HFFc6 (cell line): ENCODE measurements around the gene FOXP1. TPM values are rescaled to one million over a fixed set of nuclear protein-coding genes. Genes with fewer than 3 reads are reported as not detected.

ENCODE experiments used
- DNase-seq: peaks from one replicate; pipeline ENCODE4 v3.0.0-alpha.2; 2018
- H3K27ac Mint-ChIP-seq: 2 replicates; pipeline ENCODE4 v1.8.0; 2020; ENCODE audit warnings: mild to moderate bottlenecking, mixed read lengths
- H3K27me3 Mint-ChIP-seq: 2 replicates; pipeline ENCODE4 v1.8.0; 2021; ENCODE audit warnings: mild to moderate bottlenecking, moderate library complexity, mixed read lengths; ENCODE audit not compliant: insufficient read depth
- H3K36me3 Mint-ChIP-seq: 2 replicates; pipeline ENCODE4 v1.8.0; 2021; ENCODE audit warnings: low read depth, mixed read lengths
- H3K4me1 Mint-ChIP-seq: 2 replicates; pipeline ENCODE4 v1.8.0; 2020; ENCODE audit warnings: low read depth, mixed read lengths
- H3K4me3 Mint-ChIP-seq: 2 replicates; pipeline ENCODE4 v1.8.0; 2020; ENCODE audit warnings: mild to moderate bottlenecking, moderate library complexity, mixed read lengths
- H3K9me3 Mint-ChIP-seq: 2 replicates; pipeline ENCODE4 v1.8.0; 2020; ENCODE audit warnings: mild to moderate bottlenecking, mixed read lengths
- total RNA-seq, 6 experiments: library from RNA; stranded (reverse); fragmentation: NEBNext Ultra II Directional; extraction: Animal tissue kit (Norgen Biotek cat#: 25700); gene quantifications; 2 replicates in 1 of 6; 3 replicates in 5 of 6; pipeline ENCODE4 v1.2.3, GENCODE V29; 2021
- TF ChIP-seq, protein P1 (sequence below): fragments of 200-600 bp; sonication (generic); IDR thresholded peaks from 2 replicates; pipeline ENCODE4 v1.5.0; 2021; ENCODE audit warnings: antibody characterized with exemption, mild to moderate bottlenecking

The FOXP1 gene
- total RNA-seq, 6 experiments from 2014 or later, result 32.2 to 59.3 (median 52.0) TPM

GRCh38 chr3:71260782-71261181 lies 322.7 kb downstream of the FOXP1 start:
- DNase-seq, result no peak
- TF ChIP-seq, protein P1, sequence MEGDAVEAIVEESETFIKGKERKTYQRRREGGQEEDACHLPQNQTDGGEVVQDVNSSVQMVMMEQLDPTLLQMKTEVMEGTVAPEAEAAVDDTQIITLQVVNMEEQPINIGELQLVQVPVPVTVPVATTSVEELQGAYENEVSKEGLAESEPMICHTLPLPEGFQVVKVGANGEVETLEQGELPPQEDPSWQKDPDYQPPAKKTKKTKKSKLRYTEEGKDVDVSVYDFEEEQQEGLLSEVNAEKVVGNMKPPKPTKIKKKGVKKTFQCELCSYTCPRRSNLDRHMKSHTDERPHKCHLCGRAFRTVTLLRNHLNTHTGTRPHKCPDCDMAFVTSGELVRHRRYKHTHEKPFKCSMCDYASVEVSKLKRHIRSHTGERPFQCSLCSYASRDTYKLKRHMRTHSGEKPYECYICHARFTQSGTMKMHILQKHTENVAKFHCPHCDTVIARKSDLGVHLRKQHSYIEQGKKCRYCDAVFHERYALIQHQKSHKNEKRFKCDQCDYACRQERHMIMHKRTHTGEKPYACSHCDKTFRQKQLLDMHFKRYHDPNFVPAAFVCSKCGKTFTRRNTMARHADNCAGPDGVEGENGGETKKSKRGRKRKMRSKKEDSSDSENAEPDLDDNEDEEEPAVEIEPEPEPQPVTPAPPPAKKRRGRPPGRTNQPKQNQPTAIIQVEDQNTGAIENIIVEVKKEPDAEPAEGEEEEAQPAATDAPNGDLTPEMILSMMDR, result no peak
- peaks cover 24% of the 10 kb centered on the region for H3K4me1 Mint-ChIP-seq
- H3K36me3 Mint-ChIP-seq, result no peaks in the 10 kb centered on the region; the same call in 1 of the 2 replicates
- H3K9me3 Mint-ChIP-seq, result no peaks in the 10 kb centered on the region
- no peaks in the 10 kb centered on the region for H3K27me3 Mint-ChIP-seq
- H3K27ac Mint-ChIP-seq, result no peak overlapping the region
- no peak overlapping the region for H3K4me3 Mint-ChIP-seq

DNA sequence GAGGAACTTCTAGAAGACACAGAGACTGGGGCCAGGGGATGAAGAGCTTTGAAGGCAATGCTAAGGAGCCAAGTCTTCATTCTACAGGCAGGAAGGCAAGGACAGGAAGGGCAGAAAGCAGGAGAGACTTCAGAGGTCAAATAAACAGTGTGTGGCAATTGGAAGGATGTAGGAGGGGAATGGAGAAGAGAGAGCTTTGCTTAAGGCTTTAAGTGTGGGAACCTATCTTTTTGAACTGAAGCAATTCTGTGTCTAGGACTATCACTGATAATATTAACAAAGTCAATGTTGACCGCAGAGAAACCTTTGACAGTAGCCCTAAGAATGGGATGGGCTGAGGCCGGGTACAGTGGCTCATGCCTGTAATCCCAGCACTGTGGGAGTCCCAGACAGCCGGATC lies 325.0 kb downstream of the FOXP1 start:
- H3K4me3 Mint-ChIP-seq, result no peak overlapping the region
- H3K36me3 Mint-ChIP-seq, result no peaks in the 10 kb centered on the region
- no peaks in the 10 kb centered on the region for H3K9me3 Mint-ChIP-seq
- peak overlapping the region; percentile 42 for H3K27ac Mint-ChIP-seq
- H3K4me1 Mint-ChIP-seq, result peaks cover 35% of the 10 kb centered on the region
- no peaks in the 10 kb centered on the region for H3K27me3 Mint-ChIP-seq
- DNase-seq, result no peak
- TF ChIP-seq, protein P1, result no peak

DNA sequence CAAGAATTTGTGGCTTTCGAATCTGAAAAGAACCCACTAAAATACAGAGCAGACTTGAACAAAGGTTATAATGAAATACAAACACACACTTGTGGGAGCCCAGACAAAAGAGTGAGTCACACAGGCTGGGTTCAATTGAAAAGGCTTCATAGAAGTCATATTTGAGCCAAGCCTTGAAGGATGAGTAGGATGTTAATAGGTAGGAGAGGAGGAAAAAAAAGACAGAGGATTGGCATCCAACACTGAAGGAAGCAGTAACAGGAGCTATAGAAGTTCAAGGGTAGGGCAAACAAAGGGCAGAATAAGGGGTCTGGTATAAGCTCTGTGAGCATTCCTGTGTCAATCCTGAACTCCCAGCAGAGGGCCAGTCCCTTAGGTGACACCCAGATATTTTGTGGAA lies 325.4 kb downstream of the FOXP1 start:
- Mint-ChIP-seq H3K4me1 (peaks cover 37% of the 10 kb centered on the region), H3K27ac (peak overlapping the region; percentile 42), H3K9me3 (no peaks in the 10 kb centered on the region), H3K27me3 (no peaks in the 10 kb centered on the region), H3K36me3 (no peaks in the 10 kb centered on the region), H3K4me3 (no peak overlapping the region)
- peak; percentile 52 for DNase-seq
- TF ChIP-seq, protein P1, result no peak

- no peak overlapping the region for H3K4me3 Mint-ChIP-seq
- 0 out of 2 replicates have a peak, but pooled peaks cover 5% of the 10 kb centered on the region for H3K36me3 Mint-ChIP-seq
- TF ChIP-seq, protein P1, result no peak
- peaks cover 61% of the 10 kb centered on the region for H3K4me1 Mint-ChIP-seq
- no peak for DNase-seq
- no peaks in the 10 kb centered on the region for H3K9me3 Mint-ChIP-seq
- no peaks in the 10 kb centered on the region for H3K27me3 Mint-ChIP-seq
- H3K27ac Mint-ChIP-seq, result no peak overlapping the region
Measured at GRCh38 chr3:71255498-71255897, 328.0 kb downstream of the FOXP1 start.

DNA sequence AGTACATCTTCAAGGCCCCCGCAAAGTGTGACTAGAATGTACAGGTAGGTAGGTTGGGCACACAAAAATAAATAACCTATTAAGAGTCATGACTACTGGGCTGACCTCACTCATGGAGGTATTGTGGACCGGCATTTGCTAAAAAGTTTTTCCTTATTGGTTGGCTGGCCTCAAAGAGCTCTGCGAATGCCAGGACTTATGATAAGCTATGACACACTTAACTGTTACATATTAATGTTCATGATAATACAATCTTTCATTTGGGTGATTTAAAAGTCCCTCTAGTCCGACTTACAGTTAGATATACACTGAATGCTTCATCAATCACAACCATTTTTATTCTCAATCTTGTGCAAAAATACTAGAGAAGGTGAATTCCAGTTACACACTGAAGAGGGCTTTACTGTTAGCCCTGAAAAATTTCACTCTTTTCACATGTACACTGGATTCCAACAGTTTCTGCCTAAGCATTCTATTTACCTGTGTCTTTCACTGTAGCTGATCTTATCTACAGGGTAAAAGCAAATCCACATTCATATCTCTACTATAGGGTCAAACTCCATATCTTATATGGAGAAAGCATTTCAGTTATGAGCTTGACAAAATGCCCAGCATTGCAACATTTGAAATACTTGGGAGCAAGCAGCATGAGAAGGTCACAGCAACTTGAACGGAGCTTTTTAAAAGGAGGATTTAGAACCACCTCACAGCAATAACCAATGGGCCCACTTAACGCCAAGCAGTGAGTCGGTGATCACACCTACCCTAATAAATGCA lies 329.1 kb downstream of the FOXP1 start:
- Mint-ChIP-seq H3K27ac (no peak overlapping the region), H3K27me3 (no peaks in the 10 kb centered on the region), H3K9me3 (no peaks in the 10 kb centered on the region), H3K4me3 (no peak overlapping the region), H3K36me3 (0 out of 2 replicates have a peak, but pooled peaks cover 5% of the 10 kb centered on the region), H3K4me1 (peaks cover 59% of the 10 kb centered on the region)
- TF ChIP-seq, protein P1, result no peak
- peak; percentile 10 for DNase-seq
